HG03571 (cell line): ENCODE data around the gene TNFSF8.

Experiments used
- ATAC-seq: cut with Tn5 transposase; IDR thresholded peaks from one replicate; pipeline ENCODE4 v1.9.1; 2021; ENCODE audit not compliant: unreplicated experiment

The TNFSF8 gene

GRCh38 chr9:114937516-114937915 lies 7.1 kb upstream of the TNFSF8 start:
- ATAC-seq: no peak

GRCh38 chr9:114936581-114936980 lies 6.2 kb upstream of the TNFSF8 start:
- no peak for ATAC-seq

- no peak for ATAC-seq
Observed at GRCh38 chr9:114935119-114935518, 4.7 kb upstream of the TNFSF8 start.

- no peak for ATAC-seq
Observed at GRCh38 chr9:114932502-114932901, 2.1 kb upstream of the TNFSF8 start.

- ATAC-seq: no peak
Observed at GRCh38 chr9:114931407-114931806, 1.0 kb upstream of the TNFSF8 start.

GRCh38 chr9:114929201-114929600 lies 1.2 kb downstream of the TNFSF8 start:
- no peak for ATAC-seq

GRCh38 chr9:114928671-114929070 lies 1.7 kb downstream of the TNFSF8 start:
- ATAC-seq: no peak

- ATAC-seq: no peak
Observed at GRCh38 chr9:114928136-114928535, 2.3 kb downstream of the TNFSF8 start.

- no peak for ATAC-seq
Observed at GRCh38 chr9:114925672-114926071, 4.7 kb downstream of the TNFSF8 start.

GRCh38 chr9:114925039-114925438 lies 5.4 kb downstream of the TNFSF8 start:
- no peak for ATAC-seq

- ATAC-seq: no peak
Observed at GRCh38 chr9:114924327-114924726, 6.1 kb downstream of the TNFSF8 start.

GRCh38 chr9:114923918-114924317 lies 6.5 kb downstream of the TNFSF8 start:
- no peak for ATAC-seq

- no peak for ATAC-seq
Observed at GRCh38 chr9:114921171-114921570, 9.2 kb downstream of the TNFSF8 start.

GRCh38 chr9:114919611-114920010 lies 10.8 kb downstream of the TNFSF8 start:
- ATAC-seq: no peak

- no peak for ATAC-seq
Observed at GRCh38 chr9:114916481-114916880, 13.9 kb downstream of the TNFSF8 start.

GRCh38 chr9:114914139-114914538 lies 16.3 kb downstream of the TNFSF8 start:
- ATAC-seq: no peak

GRCh38 chr9:114913656-114914055 lies 16.7 kb downstream of the TNFSF8 start:
- no peak for ATAC-seq

GRCh38 chr9:114913217-114913616 lies 17.2 kb downstream of the TNFSF8 start:
- ATAC-seq: no peak

GRCh38 chr9:114911167-114911821 lies 19.1 kb downstream of the TNFSF8 start:
- no peak for ATAC-seq

GRCh38 chr9:114910541-114910940 lies 19.9 kb downstream of the TNFSF8 start:
- ATAC-seq: no peak

GRCh38 chr9:114909661-114910060 lies 20.7 kb downstream of the TNFSF8 start:
- no peak for ATAC-seq

- no peak for ATAC-seq
Observed at GRCh38 chr9:114908805-114909448, 21.5 kb downstream of the TNFSF8 start.

GRCh38 chr9:114908104-114908622 lies 22.2 kb downstream of the TNFSF8 start:
- ATAC-seq: no peak
